HFF-Myc (cell line): ENCODE results near the gene DNHD1.
A peak's percentile ranks its signal among the peaks of the same experiment; 100 is the strongest.

ENCODE experiments used
- DNase-seq: peaks from one replicate; pipeline ENCODE4 v3.0.0-alpha.2; 2011; ENCODE audit warnings: low read depth; ENCODE audit errors: extremely low read depth
- H3K4me3 ChIP-seq: replicated peaks from 2 replicates; pipeline ENCODE4 v1.5.1; 2011; ENCODE audit warnings: low read depth, mild to moderate bottlenecking, control low read depth, low read length
- TF ChIP-seq, protein P1 (sequence below): IDR thresholded peaks from 2 replicates; pipeline ENCODE4 v1.5.1; 2012; ENCODE audit warnings: mild to moderate bottlenecking, low read depth, low read length, control low read depth; ENCODE audit errors: missing control alignments

The DNHD1 gene

DNA sequence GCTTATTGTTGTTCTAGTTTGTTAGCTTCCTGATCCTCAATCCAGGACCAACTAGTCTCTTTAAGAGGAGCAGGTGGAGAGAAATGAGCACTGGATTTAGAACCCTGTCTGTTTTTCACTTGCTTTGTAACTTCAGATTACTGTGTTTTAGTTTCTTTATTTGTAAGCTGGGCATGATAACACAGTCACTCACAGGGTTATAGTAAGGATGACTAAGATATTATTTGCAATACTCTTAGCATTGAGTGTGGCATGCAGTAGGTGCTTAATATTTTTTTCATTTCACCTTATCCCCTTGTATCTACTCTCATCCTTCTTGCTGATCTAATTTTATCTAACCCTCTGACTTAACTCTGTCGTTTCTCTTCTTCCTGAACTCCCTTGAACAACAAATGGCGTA is 33.8 kb downstream of the DNHD1 start:
- no peak overlapping the region for H3K4me3 ChIP-seq
- no peak for DNase-seq
- TF ChIP-seq, protein P1, sequence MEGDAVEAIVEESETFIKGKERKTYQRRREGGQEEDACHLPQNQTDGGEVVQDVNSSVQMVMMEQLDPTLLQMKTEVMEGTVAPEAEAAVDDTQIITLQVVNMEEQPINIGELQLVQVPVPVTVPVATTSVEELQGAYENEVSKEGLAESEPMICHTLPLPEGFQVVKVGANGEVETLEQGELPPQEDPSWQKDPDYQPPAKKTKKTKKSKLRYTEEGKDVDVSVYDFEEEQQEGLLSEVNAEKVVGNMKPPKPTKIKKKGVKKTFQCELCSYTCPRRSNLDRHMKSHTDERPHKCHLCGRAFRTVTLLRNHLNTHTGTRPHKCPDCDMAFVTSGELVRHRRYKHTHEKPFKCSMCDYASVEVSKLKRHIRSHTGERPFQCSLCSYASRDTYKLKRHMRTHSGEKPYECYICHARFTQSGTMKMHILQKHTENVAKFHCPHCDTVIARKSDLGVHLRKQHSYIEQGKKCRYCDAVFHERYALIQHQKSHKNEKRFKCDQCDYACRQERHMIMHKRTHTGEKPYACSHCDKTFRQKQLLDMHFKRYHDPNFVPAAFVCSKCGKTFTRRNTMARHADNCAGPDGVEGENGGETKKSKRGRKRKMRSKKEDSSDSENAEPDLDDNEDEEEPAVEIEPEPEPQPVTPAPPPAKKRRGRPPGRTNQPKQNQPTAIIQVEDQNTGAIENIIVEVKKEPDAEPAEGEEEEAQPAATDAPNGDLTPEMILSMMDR: no peak

DNA sequence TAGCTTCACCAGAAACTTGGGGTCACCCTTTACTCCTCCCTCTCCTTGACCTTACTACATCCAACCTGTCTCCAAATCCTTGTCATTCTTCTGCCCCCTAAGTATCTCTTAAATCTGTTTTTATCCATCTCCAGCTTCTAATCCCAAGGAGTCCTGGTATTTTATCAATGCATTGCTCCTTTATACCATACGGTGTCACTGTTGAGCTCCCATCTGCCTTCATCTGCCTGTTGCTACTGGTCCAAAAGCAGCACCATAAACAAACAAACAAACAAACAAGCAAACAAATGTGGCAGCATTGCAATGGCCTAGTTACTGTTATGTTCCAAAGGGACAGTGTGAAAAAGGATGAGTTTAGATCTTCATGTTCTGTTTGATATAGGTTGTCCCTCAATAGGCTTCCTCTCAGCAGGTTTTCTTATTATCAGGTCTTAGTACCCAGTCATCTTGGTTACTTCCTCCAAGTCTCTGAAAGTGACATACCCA is 34.2 kb downstream of the DNHD1 start:
- TF ChIP-seq, protein P1: peak; percentile 77
- no peak overlapping the region for H3K4me3 ChIP-seq
- DNase-seq: peak; percentile 33

DNA sequence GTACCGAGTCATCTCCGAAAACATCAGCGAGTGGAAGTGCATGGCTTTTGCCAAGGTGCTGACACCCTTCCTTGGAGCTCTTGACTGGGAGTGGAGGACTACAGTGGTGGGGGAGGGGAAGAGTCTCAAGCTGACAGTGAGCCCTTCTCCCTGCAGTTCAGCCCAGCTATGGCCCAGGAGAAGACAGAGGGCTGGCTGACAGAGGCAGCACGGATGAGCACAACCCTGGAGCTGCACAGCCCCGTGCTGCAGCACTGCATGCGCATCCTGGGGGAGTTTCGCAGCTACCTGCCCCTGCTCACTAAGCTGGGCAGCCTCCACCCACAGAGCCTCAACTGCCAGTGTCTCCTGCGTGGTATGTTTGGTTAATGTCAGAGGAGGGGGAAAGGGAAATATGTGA is 41.4 kb downstream of the DNHD1 start:
- TF ChIP-seq, protein P1: no peak
- no peak overlapping the region for H3K4me3 ChIP-seq
- DNase-seq: no peak

DNA sequence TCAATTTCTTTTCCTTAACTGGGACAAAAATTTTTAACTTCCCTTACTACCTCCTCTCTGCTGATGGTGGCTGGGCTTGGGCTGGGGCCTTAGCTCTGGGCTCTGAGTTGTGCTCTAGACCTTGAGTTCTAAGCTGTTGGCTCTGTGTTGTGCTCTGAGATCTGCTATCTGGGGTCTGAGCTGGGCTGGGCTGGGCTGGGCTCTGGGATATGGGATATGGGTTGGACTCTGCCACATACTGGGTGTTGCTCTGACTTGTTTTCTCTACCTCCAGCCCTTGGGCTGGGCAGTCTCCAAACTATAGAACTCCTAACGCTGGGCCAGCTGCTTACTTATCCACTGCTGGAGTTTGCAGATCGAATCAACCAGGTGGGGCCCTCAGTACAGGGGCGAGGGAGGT is 41.9 kb downstream of the DNHD1 start:
- no peak overlapping the region for H3K4me3 ChIP-seq
- no peak for DNase-seq

DNA sequence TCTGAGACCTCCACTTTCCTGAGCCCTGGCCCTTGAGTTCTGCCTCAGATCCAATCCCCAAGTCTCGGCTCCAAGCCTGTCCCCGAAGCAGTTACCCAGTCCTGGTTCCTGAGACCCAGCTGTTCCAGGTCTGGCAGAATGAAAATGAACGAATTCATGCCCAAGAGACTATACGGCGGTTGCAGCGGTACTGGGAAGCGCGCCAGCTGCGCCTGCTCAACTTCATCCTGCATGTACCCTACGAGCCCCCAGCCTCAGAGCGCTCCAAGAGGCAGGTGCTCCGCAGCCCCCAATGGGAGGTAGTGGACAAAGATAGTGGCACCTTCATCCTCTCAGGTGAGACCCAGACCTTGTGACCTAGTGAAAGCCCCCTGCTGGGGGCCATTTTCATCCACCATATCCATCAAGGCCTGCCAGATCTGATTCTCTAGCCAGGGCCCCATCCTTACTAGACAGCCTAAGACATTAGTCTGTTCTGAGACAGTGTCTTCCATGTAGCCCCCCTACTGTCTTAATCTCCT is 42.7 kb downstream of the DNHD1 start:
- H3K4me3 ChIP-seq: no peak overlapping the region
- no peak for DNase-seq
- TF ChIP-seq, protein P1: no peak

More for the DNA sequence above, 41.9 kb downstream of the DNHD1 start:
- TF ChIP-seq, protein P1: no peak

DNA sequence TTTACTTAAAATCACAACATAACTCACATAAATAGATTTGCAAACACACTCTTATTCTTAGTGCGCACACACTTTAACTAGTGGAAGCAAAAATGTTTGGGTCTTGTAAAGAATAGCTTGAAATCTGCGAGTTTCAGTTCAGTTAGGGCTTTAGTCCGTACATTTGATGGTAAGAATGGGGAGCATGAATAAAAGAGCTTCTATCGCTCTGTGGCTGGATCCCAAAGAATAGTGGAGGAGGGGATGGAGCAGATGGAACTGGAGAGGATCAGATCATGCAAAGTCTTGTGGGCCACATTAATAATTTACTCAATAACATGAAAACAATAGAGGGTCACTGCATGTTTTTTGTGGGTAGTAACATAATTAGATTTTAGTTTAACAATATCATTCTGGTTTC is 44.3 kb downstream of the DNHD1 start:
- no peak overlapping the region for H3K4me3 ChIP-seq
- no peak for DNase-seq
- TF ChIP-seq, protein P1: no peak

DNA sequence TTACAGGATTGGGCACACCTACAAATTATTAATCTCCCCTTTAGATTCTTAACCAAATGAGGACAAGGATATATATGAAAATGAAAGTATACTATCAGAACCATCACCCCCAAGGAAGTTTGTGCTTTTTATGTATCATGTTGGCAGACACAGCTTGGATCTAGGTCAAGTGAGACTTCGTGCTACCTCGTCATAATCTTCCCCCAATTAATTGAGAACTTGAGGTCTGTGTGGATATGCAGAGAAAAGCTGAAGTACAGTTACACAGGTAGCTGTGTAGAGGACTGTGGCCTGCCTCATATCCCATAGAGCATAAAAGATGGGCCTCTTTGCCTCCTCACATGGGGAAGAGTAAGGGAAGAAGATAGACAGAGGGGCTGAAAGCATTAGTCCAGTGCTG is 45.6 kb downstream of the DNHD1 start:
- TF ChIP-seq, protein P1: no peak
- DNase-seq: no peak
- no peak overlapping the region for H3K4me3 ChIP-seq
